Suprapubic skin (tissue), 4 donors: ENCODE data around the gene PANK4. TPM values are rescaled to one million over a fixed set of nuclear protein-coding genes. Genes with fewer than 3 reads are reported as not detected.

Source experiments
- DNase-seq, 2 donors: peaks; one replicate each; pipeline ENCODE4 v3.0.0-alpha.2; 2019; ENCODE audit warnings: low spot score in 2 of 2
- H3K27ac ChIP-seq: fragments of 200-600 bp; sonication (generic); one replicate; pipeline ENCODE4 v1.5.1; 2019
- H3K27me3 ChIP-seq: fragments of 200-600 bp; sonication (generic); one replicate; pipeline ENCODE4 v1.5.1; 2019
- H3K36me3 ChIP-seq: fragments of 200-600 bp; sonication (generic); one replicate; pipeline ENCODE4 v1.5.1; 2019
- H3K4me1 ChIP-seq: fragments of 200-600 bp; sonication (generic); one replicate; pipeline ENCODE4 v1.5.1; 2019
- H3K4me3 ChIP-seq: fragments of 200-600 bp; sonication (generic); one replicate; pipeline ENCODE4 v1.5.1; 2019; ENCODE audit warnings: mild to moderate bottlenecking
- H3K9me3 ChIP-seq: fragments of 200-600 bp; sonication (generic); one replicate; pipeline ENCODE4 v1.5.1; 2019
- EP300 ChIP-seq: sonication (generic); formaldehyde crosslinking; IDR thresholded peaks from one replicate; pipeline ENCODE4 v1.6.1; 2017; ENCODE audit warnings: antibody characterized with exemption
- POLR2A ChIP-seq, 2 donors: fragments of 450-650 bp; IDR thresholded peaks; one replicate each; pipeline ENCODE4 v1.6.1; 2017; ENCODE audit warnings: antibody characterized with exemption in 2 of 2, mild to moderate bottlenecking in 2 of 2, moderate library complexity in 2 of 2
- POLR2AphosphoS5 ChIP-seq, 3 donors: sonication (generic); formaldehyde crosslinking; IDR thresholded peaks; one replicate each; pipeline ENCODE4 v1.6.1; 2017; ENCODE audit warnings: antibody characterized with exemption in 3 of 3
- WGBS: methylation state at CpG from one replicate; pipeline ENCODE4 v1.1.5; 2018; 5-methylcytosine and 5-hydroxymethylcytosine counted together
- total RNA-seq, 4 donors: library from RNA; depleted of rRNA; stranded (reverse); fragments of >200 nt; gene quantifications; one replicate each; pipeline ENCODE4 v1.1.0, GENCODE V29; 2016
- TF ChIP-seq, protein P1 (sequence below), 2 donors: fragments of 200-600 bp in 1 of 2; fragments of 450-650 bp in 1 of 2; sonication (generic) in 1 of 2; IDR thresholded peaks; one replicate each; pipeline ENCODE4 v1.5.1; 2016 to 2019; ENCODE audit warnings: antibody characterized with exemption in 2 of 2, mild to moderate bottlenecking in 1 of 2, moderate library complexity in 1 of 2

The PANK4 gene
- total RNA-seq, 4 donors from 2014 or later: 17.7 to 36.0 (median 29.7) TPM

DNA sequence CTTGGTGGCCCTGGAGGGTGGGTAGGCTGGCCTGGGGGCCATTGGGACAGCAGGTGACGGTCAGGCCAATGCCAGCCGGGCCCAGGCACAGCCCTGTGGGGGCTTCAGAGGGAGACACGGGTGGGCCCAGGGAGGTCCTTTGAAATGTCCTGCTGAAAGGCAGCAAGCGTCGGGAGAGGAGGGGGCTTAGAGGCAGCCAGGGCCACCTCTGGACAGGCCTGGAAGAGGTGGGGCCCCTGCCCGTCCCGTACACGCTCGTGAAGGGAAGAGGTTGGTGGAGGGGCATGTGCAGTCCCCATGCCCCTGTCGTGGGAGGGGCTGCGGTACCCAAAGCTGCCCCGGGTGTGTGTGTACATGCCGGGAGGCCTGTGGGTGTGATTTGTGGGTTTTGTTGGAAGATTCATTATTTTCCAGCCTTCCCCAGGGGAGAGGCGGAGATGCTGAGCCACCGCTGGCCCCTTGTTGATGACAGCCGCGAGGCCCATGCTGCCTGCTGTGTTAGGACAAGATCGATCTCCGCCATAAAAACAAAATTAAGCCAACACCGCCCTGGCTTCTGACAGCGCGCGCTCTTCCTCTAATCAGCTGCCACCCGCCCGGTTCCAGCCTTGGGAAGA is 53.7 kb downstream of the PANK4 start:
- H3K27ac ChIP-seq: no peak overlapping the region
- no peak overlapping the region for H3K4me3 ChIP-seq
- DNase-seq: no peak
- WGBS: 80% methylated on average over 3 of the region's 25 CpGs
- H3K27me3 ChIP-seq: peaks cover 60% of the 10 kb centered on the region
- no peaks in the 10 kb centered on the region for H3K36me3 ChIP-seq
- peaks cover 2% of the 10 kb centered on the region for H3K4me1 ChIP-seq
- no peaks in the 10 kb centered on the region for H3K9me3 ChIP-seq
- TF ChIP-seq POLR2AphosphoS5 (IDR thresholded peaks at IDR 0.05): no peak
- TF ChIP-seq POLR2A (IDR thresholded peaks at IDR 0.05): no peak
- TF ChIP-seq, protein P1, sequence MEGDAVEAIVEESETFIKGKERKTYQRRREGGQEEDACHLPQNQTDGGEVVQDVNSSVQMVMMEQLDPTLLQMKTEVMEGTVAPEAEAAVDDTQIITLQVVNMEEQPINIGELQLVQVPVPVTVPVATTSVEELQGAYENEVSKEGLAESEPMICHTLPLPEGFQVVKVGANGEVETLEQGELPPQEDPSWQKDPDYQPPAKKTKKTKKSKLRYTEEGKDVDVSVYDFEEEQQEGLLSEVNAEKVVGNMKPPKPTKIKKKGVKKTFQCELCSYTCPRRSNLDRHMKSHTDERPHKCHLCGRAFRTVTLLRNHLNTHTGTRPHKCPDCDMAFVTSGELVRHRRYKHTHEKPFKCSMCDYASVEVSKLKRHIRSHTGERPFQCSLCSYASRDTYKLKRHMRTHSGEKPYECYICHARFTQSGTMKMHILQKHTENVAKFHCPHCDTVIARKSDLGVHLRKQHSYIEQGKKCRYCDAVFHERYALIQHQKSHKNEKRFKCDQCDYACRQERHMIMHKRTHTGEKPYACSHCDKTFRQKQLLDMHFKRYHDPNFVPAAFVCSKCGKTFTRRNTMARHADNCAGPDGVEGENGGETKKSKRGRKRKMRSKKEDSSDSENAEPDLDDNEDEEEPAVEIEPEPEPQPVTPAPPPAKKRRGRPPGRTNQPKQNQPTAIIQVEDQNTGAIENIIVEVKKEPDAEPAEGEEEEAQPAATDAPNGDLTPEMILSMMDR (IDR thresholded peaks at IDR 0.05): no peak
- TF ChIP-seq EP300: no peak

DNA sequence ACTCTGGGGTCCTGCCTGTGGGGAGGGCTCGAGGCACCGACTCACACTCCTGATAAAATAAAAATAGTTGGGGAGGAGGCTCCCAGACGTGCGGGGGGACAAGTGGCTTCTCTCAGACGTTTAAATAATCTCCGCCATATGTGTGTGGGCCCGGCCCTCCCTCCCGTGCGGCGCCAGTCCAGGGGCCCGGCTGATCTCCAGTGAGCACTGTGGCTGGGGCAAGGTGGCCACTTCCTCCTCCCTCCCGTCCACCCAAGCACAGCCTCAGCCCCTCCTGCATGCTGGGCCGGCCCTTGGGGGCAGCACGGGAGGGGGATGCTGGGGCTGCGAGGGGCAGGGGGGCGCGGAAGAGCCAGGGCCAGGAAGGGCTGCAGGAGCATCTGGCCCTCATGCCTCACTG is 54.3 kb downstream of the PANK4 start:
- TF ChIP-seq POLR2A (IDR thresholded peaks at IDR 0.05) (no peak), EP300 (no peak), POLR2AphosphoS5 (IDR thresholded peaks at IDR 0.05) (no peak)
- TF ChIP-seq, protein P1 (IDR thresholded peaks at IDR 0.05): no peak
- 50% methylated on average over 4 of the region's 17 CpGs for WGBS
- no peak overlapping the region for H3K27ac ChIP-seq
- H3K4me1 ChIP-seq: peaks cover 8% of the 10 kb centered on the region
- no peaks in the 10 kb centered on the region for H3K36me3 ChIP-seq
- no peak overlapping the region for H3K4me3 ChIP-seq
- H3K9me3 ChIP-seq: no peaks in the 10 kb centered on the region
- peaks cover 66% of the 10 kb centered on the region for H3K27me3 ChIP-seq
- no peak for DNase-seq

DNA sequence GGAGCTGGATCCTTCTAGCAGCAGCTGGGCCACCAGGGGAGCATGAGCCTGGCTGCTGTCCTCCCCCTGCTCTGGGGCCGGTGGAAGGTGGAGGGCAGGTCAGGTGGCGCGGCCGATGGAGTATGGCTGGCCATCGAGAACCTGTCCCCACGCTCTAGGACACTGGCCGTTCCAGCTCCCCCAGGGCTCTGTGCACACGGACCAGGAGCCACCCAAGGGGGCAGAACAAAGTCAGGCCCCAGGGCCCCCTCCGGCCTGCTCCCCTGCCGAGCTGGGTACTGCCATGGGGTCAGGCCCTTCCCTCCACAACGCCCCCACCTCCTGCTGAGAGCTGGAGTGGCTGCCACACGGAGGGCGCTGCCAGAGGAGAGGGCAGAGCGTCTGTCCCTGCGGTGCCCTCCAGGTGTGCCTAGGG is 54.8 kb downstream of the PANK4 start:
- H3K27ac ChIP-seq: no peak overlapping the region
- 82% methylated on average over 12 of the region's 15 CpGs for WGBS
- DNase-seq: no peak
- H3K4me1 ChIP-seq: peaks cover 13% of the 10 kb centered on the region
- TF ChIP-seq EP300 (no peak), POLR2A (IDR thresholded peaks at IDR 0.05) (no peak), POLR2AphosphoS5 (IDR thresholded peaks at IDR 0.05) (no peak)
- TF ChIP-seq, protein P1 (IDR thresholded peaks at IDR 0.05): no peak
- H3K36me3 ChIP-seq: no peaks in the 10 kb centered on the region
- no peak overlapping the region for H3K4me3 ChIP-seq
- H3K9me3 ChIP-seq: no peaks in the 10 kb centered on the region
- peaks cover 71% of the 10 kb centered on the region for H3K27me3 ChIP-seq

DNA sequence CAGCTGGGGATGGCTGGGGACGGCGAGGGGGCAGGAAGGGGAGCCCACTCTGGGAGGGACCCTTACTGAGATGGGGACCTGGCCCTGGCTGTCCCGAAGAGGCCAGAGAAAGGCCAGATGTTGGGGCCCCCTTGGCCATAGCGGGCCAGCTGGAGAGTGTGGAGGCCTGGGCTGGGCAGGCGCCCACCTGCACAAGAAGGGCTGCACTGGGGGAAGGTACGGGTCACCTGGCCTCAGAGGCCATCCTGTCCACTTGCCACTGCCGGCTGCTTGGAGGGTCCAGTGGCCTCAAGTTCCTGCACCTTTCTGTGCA is 55.3 kb downstream of the PANK4 start:
- TF ChIP-seq EP300 (no peak), POLR2A (IDR thresholded peaks at IDR 0.05) (no peak), POLR2AphosphoS5 (IDR thresholded peaks at IDR 0.05) (no peak)
- TF ChIP-seq, protein P1 (IDR thresholded peaks at IDR 0.05): no peak
- Histone ChIP-seq H3K27me3 (peaks cover 76% of the 10 kb centered on the region), H3K9me3 (no peaks in the 10 kb centered on the region), H3K36me3 (no peaks in the 10 kb centered on the region), H3K4me3 (no peak overlapping the region), H3K27ac (no peak overlapping the region), H3K4me1 (peaks cover 18% of the 10 kb centered on the region)
- 67% methylated on average over 1 of the region's 7 CpGs for WGBS
- no peak for DNase-seq

DNA sequence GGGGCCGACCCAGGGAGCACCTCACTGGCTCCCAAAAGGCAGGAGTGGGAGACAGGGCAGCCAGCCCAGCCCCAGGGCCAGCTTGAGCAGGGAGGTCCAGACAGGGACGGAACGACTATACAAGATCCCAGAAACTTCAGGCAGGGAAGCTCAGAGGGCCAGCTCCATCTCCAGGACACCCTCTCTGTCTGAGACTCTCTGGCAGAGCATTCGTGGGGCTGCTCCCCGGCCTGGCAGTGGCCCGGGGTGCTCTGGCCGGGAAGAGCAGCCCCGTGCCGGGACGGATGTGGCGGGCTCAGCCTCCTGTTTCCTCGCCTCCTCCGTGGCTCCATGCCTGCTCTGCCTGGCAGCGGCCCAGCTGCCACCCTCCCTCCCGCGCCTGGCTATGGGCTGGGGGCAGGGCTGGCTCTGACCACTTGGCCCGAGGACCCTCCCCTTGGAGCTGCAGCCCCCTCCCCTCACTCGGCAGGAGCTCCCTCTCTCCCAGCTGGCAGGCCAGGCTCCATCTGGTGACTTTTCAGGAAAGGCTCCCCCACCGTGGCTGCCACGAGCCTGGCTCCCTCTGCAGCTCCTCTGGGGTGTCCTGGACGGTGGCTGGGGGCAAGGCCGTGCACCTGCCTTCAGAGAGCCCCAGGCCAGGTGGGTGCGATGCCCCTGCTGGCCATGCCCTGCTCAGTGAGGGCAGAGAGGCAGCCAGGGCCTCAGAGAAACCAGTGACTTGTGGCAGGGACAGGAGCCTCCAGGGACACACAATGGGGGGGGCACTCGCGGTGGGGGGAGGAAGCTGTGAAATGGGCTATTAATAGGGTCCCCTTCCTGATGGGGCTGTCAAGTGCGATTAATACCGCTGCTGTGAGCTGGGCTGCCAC is 55.9 kb downstream of the PANK4 start:
- no peaks in the 10 kb centered on the region for H3K36me3 ChIP-seq
- no peak for DNase-seq
- H3K4me3 ChIP-seq: no peak overlapping the region
- no peak overlapping the region for H3K27ac ChIP-seq
- 55% methylated on average over 2 of the region's 27 CpGs for WGBS
- H3K27me3 ChIP-seq: peaks cover 82% of the 10 kb centered on the region
- H3K9me3 ChIP-seq: no peaks in the 10 kb centered on the region
- TF ChIP-seq EP300 (no peak), POLR2AphosphoS5 (IDR thresholded peaks at IDR 0.05) (no peak), POLR2A (IDR thresholded peaks at IDR 0.05) (no peak)
- TF ChIP-seq, protein P1 (IDR thresholded peaks at IDR 0.05): no peak
- H3K4me1 ChIP-seq: peaks cover 19% of the 10 kb centered on the region
